ENCODE measurements around the gene NAA80. TPM values are rescaled to one million over a fixed set of nuclear protein-coding genes. Genes with fewer than 3 reads are reported as not detected.
A peak's percentile ranks its signal among the peaks of the same experiment; 100 is the strongest.

Gene NAA80
- total RNA-seq, 2 experiments from 2014 or later, result 17.6 to 18.7 TPM

- H3K9me3 Mint-ChIP-seq (ENCODE audit: low read depth), result no peaks in the 10 kb centered on the region
- ChIA-PET POLR2A (interaction anchor here (0.7 to 0.8 kb wide), 2 partner anchors 40 to 272 kb away, joined by 3 read pairs; partner anchors contain the start of gene HEMK1), CTCF (interaction anchor here (0.7 to 0.9 kb wide), 3 partner anchors 18 to 391 kb away, joined by 3 read pairs; no protein-coding TSS in a partner anchor)
- no peaks in the 10 kb centered on the region for H3K27me3 Mint-ChIP-seq
- ATAC-seq (no peak), DNase-seq (no peak)
- intact Hi-C loops (cut with DNase I, micrococcal nuclease), result loop anchor here (5.0 to 10.0 kb wide), 2 partner anchors 573 to 1645 kb away; partner anchors contain the start of genes GMPPB (in 1 of the 2), PARP3 (in 1 of the 2) and RRP9 (in 1 of the 2)
- H3K36me3 Mint-ChIP-seq (ENCODE audit: low read depth), result peaks cover 3% of the 10 kb centered on the region
- H3K4me1 Mint-ChIP-seq, result peaks cover 20% of the 10 kb centered on the region
- no peak overlapping the region for H3K4me3 Mint-ChIP-seq
- H3K27ac Mint-ChIP-seq, result no peak overlapping the region
Measured at GRCh38 chr3:50297384-50297775, 1.8 kb downstream of the NAA80 start.

- POLR2A ChIA-PET, result interaction anchor here (0.7 to 0.8 kb wide), 2 partner anchors 41 to 272 kb away, joined by 3 read pairs; partner anchors contain the start of gene HEMK1
- intact Hi-C loops (cut with DNase I, micrococcal nuclease), result loop anchor here (5.0 to 10.0 kb wide), 2 partner anchors 572 to 1645 kb away; partner anchors contain the start of genes GMPPB (in 1 of the 2), PARP3 (in 1 of the 2) and RRP9 (in 1 of the 2)
- no peak overlapping the region for H3K4me3 Mint-ChIP-seq
Measured at GRCh38 chr3:50296721-50297383, 2.4 kb downstream of the NAA80 start.

GRCh38 chr3:50295553-50296431 is 3.4 kb downstream of the NAA80 start:
- ATAC-seq (no peak), DNase-seq (no peak)
- Mint-ChIP-seq H3K4me1 (peaks cover 24% of the 10 kb centered on the region), H3K27me3 (no peaks in the 10 kb centered on the region), H3K4me3 (no peak overlapping the region), H3K27ac (no peak overlapping the region), H3K9me3 (ENCODE audit: low read depth) (no peaks in the 10 kb centered on the region), H3K36me3 (ENCODE audit: low read depth) (peaks cover 8% of the 10 kb centered on the region)
- POLR2A ChIA-PET, result no interaction called here
- CTCF ChIA-PET, result interaction anchor here (0.8 kb wide), 1 partner anchor 21 kb away, joined by 3 read pairs; no protein-coding TSS in a partner anchor
- intact Hi-C loops (cut with DNase I, micrococcal nuclease), result loop anchor here (5.0 to 10.0 kb wide), 2 partner anchors 571 to 1647 kb away; partner anchors contain the start of genes GMPPB (in 1 of the 2), PARP3 (in 1 of the 2) and RRP9 (in 1 of the 2)

More at GRCh38 chr3:50296721-50297383, 2.4 kb downstream of the NAA80 start:
- peaks cover 20% of the 10 kb centered on the region for H3K4me1 Mint-ChIP-seq
- H3K9me3 Mint-ChIP-seq (ENCODE audit: low read depth), result no peaks in the 10 kb centered on the region
- no peaks in the 10 kb centered on the region for H3K27me3 Mint-ChIP-seq
- DNase-seq (no peak), ATAC-seq (no peak)
- H3K27ac Mint-ChIP-seq, result no peak overlapping the region
- H3K36me3 Mint-ChIP-seq (ENCODE audit: low read depth), result peaks cover 3% of the 10 kb centered on the region
- CTCF ChIA-PET, result interaction anchor here (0.7 to 0.9 kb wide), 3 partner anchors 19 to 390 kb away, joined by 3 read pairs; no protein-coding TSS in a partner anchor

GRCh38 chr3:50294492-50295403 is 4.5 kb downstream of the NAA80 start:
- ATAC-seq (no peak), DNase-seq (no peak)
- Mint-ChIP-seq H3K27ac (no peak overlapping the region), H3K9me3 (ENCODE audit: low read depth) (no peaks in the 10 kb centered on the region), H3K4me3 (no peak overlapping the region), H3K4me1 (peaks cover 22% of the 10 kb centered on the region), H3K27me3 (no peaks in the 10 kb centered on the region), H3K36me3 (ENCODE audit: low read depth) (peaks cover 16% of the 10 kb centered on the region)
- ChIA-PET CTCF (interaction anchor here (1.0 to 1.4 kb wide), 2 partner anchors 29 to 59 kb away, joined by 3 read pairs; partner anchors contain the start of gene GNAI2), POLR2A (no interaction called here)
- intact Hi-C loops (cut with DNase I, micrococcal nuclease), result loop anchor here (5.0 to 10.0 kb wide), 3 partner anchors 570 to 1648 kb away; partner anchors contain the start of genes GMPPB (in 1 of the 2), PARP3 (in 1 of the 2), RHOA (in 1 of the 2) and RRP9 (in 1 of the 2)

- CTCF ChIA-PET, result interaction anchor here (0.5 to 1.4 kb wide), 3 partner anchors 30 to 1270 kb away, joined by 3 read pairs; partner anchors contain the start of gene GNAI2
- Mint-ChIP-seq H3K4me3 (no peak overlapping the region), H3K4me1 (peaks cover 21% of the 10 kb centered on the region), H3K9me3 (ENCODE audit: low read depth) (no peaks in the 10 kb centered on the region), H3K36me3 (ENCODE audit: low read depth) (peaks cover 23% of the 10 kb centered on the region), H3K27me3 (no peaks in the 10 kb centered on the region), H3K27ac (no peak overlapping the region)
- POLR2A ChIA-PET, result no interaction called here
- no peak for DNase-seq
- ATAC-seq, result no peak
- intact Hi-C loops (cut with DNase I, micrococcal nuclease), result loop anchor here (5.0 to 10.0 kb wide), 2 partner anchors 569 to 882 kb away; partner anchors contain the start of genes GMPPB (in 1 of the 2), RHOA (in 1 of the 2) and TCTA (in 1 of the 2)
Measured at GRCh38 chr3:50294089-50294488, 5.1 kb downstream of the NAA80 start.

DNA sequence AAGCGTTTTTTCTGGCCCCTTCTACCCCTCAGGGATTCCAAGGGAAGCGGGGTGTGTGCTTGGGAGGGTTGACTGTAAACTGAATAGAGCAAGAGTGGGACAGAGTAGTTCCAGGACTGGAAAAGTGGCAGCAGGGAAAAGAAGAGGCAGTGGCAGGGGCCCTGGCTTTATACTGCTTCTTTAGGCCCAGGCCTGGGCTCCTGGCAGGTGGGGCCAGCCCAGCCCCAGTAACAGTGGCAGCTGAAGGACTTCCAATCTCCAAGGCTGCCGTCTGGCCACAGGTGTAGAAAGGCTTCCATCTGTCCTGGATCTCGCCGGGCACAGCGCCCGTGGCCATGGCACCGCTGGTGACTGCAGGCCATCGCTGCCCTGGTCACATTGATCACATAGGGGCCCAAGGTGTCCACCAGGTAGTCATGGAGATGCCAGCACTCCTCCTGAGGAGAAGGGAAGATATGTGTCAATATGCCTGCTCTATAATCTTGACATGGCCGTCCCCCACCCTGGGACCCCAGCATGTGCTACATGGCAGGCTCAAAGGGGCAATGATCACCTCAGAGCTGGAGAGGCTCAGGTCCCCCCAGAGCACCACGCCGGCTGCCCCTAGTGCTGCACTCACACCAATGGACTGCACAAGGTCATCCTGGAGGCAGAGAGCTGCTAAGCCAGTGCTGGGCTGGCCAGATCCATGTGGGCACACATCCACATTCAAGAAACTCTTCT is 6.0 kb downstream of the NAA80 start:
- ATAC-seq, result no peak
- no peaks in the 10 kb centered on the region for H3K9me3 Mint-ChIP-seq (ENCODE audit: low read depth)
- peak overlapping the region; percentile 99 for H3K27ac Mint-ChIP-seq
- peaks cover 20% of the 10 kb centered on the region for H3K4me1 Mint-ChIP-seq
- no peak for DNase-seq
- peaks cover 31% of the 10 kb centered on the region for H3K36me3 Mint-ChIP-seq (ENCODE audit: low read depth)
- H3K4me3 Mint-ChIP-seq, result peak overlapping the region; percentile 88
- POLR2A ChIA-PET, result interaction anchor here (0.6 kb wide), 1 partner anchor 10 kb away, joined by 3 read pairs; no protein-coding TSS in a partner anchor
- intact Hi-C loops (cut with DNase I, micrococcal nuclease), result loop anchor here (2.0 to 10.0 kb wide), 4 partner anchors 318 to 881 kb away; partner anchors contain the start of genes CISH (in 1 of the 2), GMPPB (in 1 of the 2), RHOA (in 1 of the 2) and TCTA (in 1 of the 2)
- CTCF ChIA-PET, result interaction anchor here (0.5 to 1.8 kb wide), 7 partner anchors 31 to 1269 kb away, joined by 3 to 8 read pairs (median 3); partner anchors contain the start of gene GNAI2
- H3K27me3 Mint-ChIP-seq, result no peaks in the 10 kb centered on the region

GRCh38 chr3:50292159-50293078 is 6.8 kb downstream of the NAA80 start, which contains the start of gene IFRD2:
Gene IFRD2 (minus strand): TSS chr3:50292429. CDS start chr3:50292274, 155 bp downstream.
- Mint-ChIP-seq H3K9me3 (ENCODE audit: low read depth) (no peaks in the 10 kb centered on the region), H3K27ac (peak within 1 kb of the TSS; percentile 99), H3K4me3 (peak within 1 kb of the TSS; percentile 88), H3K27me3 (no peaks in the 10 kb centered on the region), H3K4me1 (peaks cover 16% of the 10 kb centered on the region), H3K36me3 (ENCODE audit: low read depth) (peaks cover 35% of the 10 kb centered on the region)
- POLR2A ChIA-PET, result interaction anchor here (0.6 to 1.1 kb wide), 2 partner anchors 9 to 45 kb away, joined by 3 read pairs; no protein-coding TSS in a partner anchor
- intact Hi-C loops (cut with DNase I, micrococcal nuclease), result loop anchor here (1.0 to 10.0 kb wide), 19 partner anchors 18 to 1093 kb away; partner anchors contain the start of genes CYB561D2 (in 2 of the 2), NPRL2 (in 2 of the 2), TMEM115 (in 2 of the 2) and CISH (in 1 of the 2)
- CTCF ChIA-PET, result interaction anchor here (0.5 to 1.8 kb wide), 13 partner anchors 9 to 513 kb away, joined by 3 to 8 read pairs (median 4); partner anchors contain the start of genes GNAI2, HYAL2 and TUSC2
- DNase-seq (peak; percentile 98), ATAC-seq (peak; percentile 99)

GRCh38 chr3:50290161-50290641 is 9.0 kb downstream of the NAA80 start:
- H3K36me3 Mint-ChIP-seq (ENCODE audit: low read depth), result peaks cover 41% of the 10 kb centered on the region
- peaks cover 16% of the 10 kb centered on the region for H3K4me1 Mint-ChIP-seq
- H3K27ac Mint-ChIP-seq, result no peak overlapping the region
- H3K4me3 Mint-ChIP-seq, result peak overlapping the region; percentile 88
- H3K27me3 Mint-ChIP-seq, result no peaks in the 10 kb centered on the region
- DNase-seq, result no peak
- ChIA-PET CTCF (interaction anchor here (0.5 kb wide), 1 partner anchor 70 kb away, joined by 4 read pairs; no protein-coding TSS in a partner anchor), POLR2A (interaction anchor here (0.6 kb wide), 2 partner anchors 13 to 1202 kb away, joined by 7 read pairs; no protein-coding TSS in a partner anchor)
- H3K9me3 Mint-ChIP-seq (ENCODE audit: low read depth), result no peaks in the 10 kb centered on the region
- intact Hi-C loops (cut with DNase I, micrococcal nuclease), result loop anchor here (5.0 to 10.0 kb wide), 2 partner anchors 565 to 878 kb away; partner anchors contain the start of genes GMPPB (in 1 of the 2), RHOA (in 1 of the 2) and TCTA (in 1 of the 2)
- no peak for ATAC-seq
